HepG2 (cell line): Measurements from ENCODE around the gene CDC25C. TPM values are rescaled to one million over a fixed set of nuclear protein-coding genes. Genes with fewer than 3 reads are reported as not detected.

Experiments used
- BCLAF1 ChIP-seq: fragments of 450-650 bp; IDR thresholded peaks from 2 replicates; pipeline ENCODE4 v1.6.1; 2017; ENCODE audit warnings: mild to moderate bottlenecking
- FOXK2 ChIP-seq: fragments of 450-650 bp; IDR thresholded peaks from 2 replicates; pipeline ENCODE4 v1.6.1; 2016
- GPBP1L1 ChIP-seq: sonication (generic); formaldehyde crosslinking; IDR thresholded peaks from 2 replicates; pipeline ENCODE4 v1.5.0; 2020; ENCODE audit warnings: mild to moderate bottlenecking, missing genetic modification reagents
- KDM2A ChIP-seq: sonication (generic); formaldehyde crosslinking; IDR thresholded peaks from 2 replicates; pipeline ENCODE4 v1.4.0; 2020; ENCODE audit warnings: low read depth, missing genetic modification reagents, borderline replicate concordance
- KLF12 ChIP-seq: sonication (generic); formaldehyde crosslinking; IDR thresholded peaks from 2 replicates; pipeline ENCODE4 v1.4.0; 2020; ENCODE audit warnings: missing genetic modification reagents, borderline replicate concordance
- LCORL ChIP-seq, 2 experiments: fragments of 450-650 bp in 1 of 2; sonication (generic) in 1 of 2; formaldehyde crosslinking in 1 of 2; IDR thresholded peaks; 2 replicates each; pipeline versions ENCODE4 v1.5.0 to v1.6.1; 2017 to 2020; ENCODE audit warnings: antibody characterized with exemption in 1 of 2, missing genetic modification reagents in 1 of 2
- MTERF4 ChIP-seq: sonication (generic); formaldehyde crosslinking; IDR thresholded peaks from 2 replicates; pipeline ENCODE4 v1.8.0; 2023; ENCODE audit warnings: mild to moderate bottlenecking, missing genetic modification reagents
- PAX8 ChIP-seq: sonication (generic); formaldehyde crosslinking; IDR thresholded peaks from 2 replicates; pipeline ENCODE4 v1.8.0; 2022; ENCODE audit warnings: mild to moderate bottlenecking, missing genetic modification reagents, borderline replicate concordance
- RCOR2 ChIP-seq: IDR thresholded peaks from 2 replicates; pipeline ENCODE4 v1.6.1; 2016; ENCODE audit warnings: missing biosample characterization, missing genetic modification reagents
- RERE ChIP-seq: IDR thresholded peaks from 2 replicates; pipeline ENCODE4 v1.6.1; 2016; ENCODE audit warnings: low read depth, missing genetic modification reagents, missing compliant biosample characterization
- SPEN ChIP-seq: sonication (generic); formaldehyde crosslinking; IDR thresholded peaks from 2 replicates; pipeline ENCODE4 v1.5.1; 2020; ENCODE audit warnings: low read depth, mild to moderate bottlenecking, missing genetic modification reagents
- ZBTB3 ChIP-seq: sonication (generic); formaldehyde crosslinking; IDR thresholded peaks from 2 replicates; pipeline ENCODE4 v1.4.0; 2020; ENCODE audit warnings: low read depth, mild to moderate bottlenecking, moderate library complexity, missing genetic modification reagents, borderline replicate concordance
- ZFX ChIP-seq: sonication (generic); formaldehyde crosslinking; IDR thresholded peaks from 2 replicates; pipeline ENCODE4 v1.4.0; 2020; ENCODE audit warnings: mild to moderate bottlenecking, low read depth, missing genetic modification reagents, moderate library complexity
- ZNF224 ChIP-seq: sonication (generic); formaldehyde crosslinking; IDR thresholded peaks from 2 replicates; pipeline ENCODE4 v1.5.0; 2020; ENCODE audit warnings: mild to moderate bottlenecking, missing genetic modification reagents
- ZNF232 ChIP-seq: sonication (generic); formaldehyde crosslinking; IDR thresholded peaks from 2 replicates; pipeline ENCODE4 v1.4.0; 2020; ENCODE audit warnings: missing genetic modification reagents, borderline replicate concordance
- ZNF552 ChIP-seq: sonication (generic); formaldehyde crosslinking; IDR thresholded peaks from 2 replicates; pipeline ENCODE4 v1.9.0; 2022; ENCODE audit warnings: missing genetic modification reagents, mild to moderate bottlenecking, borderline replicate concordance
- ZNF615 ChIP-seq: sonication (generic); formaldehyde crosslinking; IDR thresholded peaks from 2 replicates; pipeline ENCODE4 v1.5.0; 2020; ENCODE audit warnings: mild to moderate bottlenecking, missing genetic modification reagents, borderline replicate concordance
- ZNF703 ChIP-seq: sonication (generic); formaldehyde crosslinking; IDR thresholded peaks from 2 replicates; pipeline ENCODE4 v1.5.1; 2020; ENCODE audit warnings: missing genetic modification reagents, mild to moderate bottlenecking, moderate library complexity, borderline replicate concordance
- polyA plus RNA-seq, 8 experiments: library from polyadenylated mRNA; depleted of rRNA in 3 of 8; stranded (reverse) in 7 of 8; unstranded in 1 of 8; fragments of >200 nt; fragmentation: Illumina TruSeq in 4 of 8; extraction: Trizol in 4 of 8; gene quantifications; 2 replicates each; pipeline versions ENCODE4 v1.2.1 to v1.2.3, GENCODE V29; 2011 to 2016; ENCODE audit warnings: low read depth in 4 of 8, missing spikeins in 1 of 8, mixed read lengths in 1 of 8; ENCODE audit not compliant: insufficient read depth in 1 of 8
- total RNA-seq, 5 experiments: library from RNA; depleted of rRNA; stranded (reverse); fragments of >200 nt; fragmentation: Illumina TruSeq; extraction: Trizol; gene quantifications; 2 replicates each; pipeline ENCODE4 v1.2.3, GENCODE V29; 2016; ENCODE audit warnings: low read depth in 1 of 5

Gene CDC25C
- total and polyA plus RNA-seq, 2 of the 13 experiments (the other 11 are each of a cell fraction or from before 2014, with no cell fraction given), result 17.7 to 27.6 TPM

- TF ChIP-seq RERE (CRISPR knock-in tag) (0 out of 2 replicates have a peak, but pooled peaks have one; percentile 22), LCORL (IDR thresholded peaks at IDR 0.05) (no peak), LCORL (CRISPR knock-in tag; IDR thresholded peaks at IDR 0.05) (no peak), GPBP1L1 (CRISPR knock-in tag) (no peak), ZBTB3 (0 out of 2 replicates have a peak, but pooled peaks have one; percentile 34), KDM2A (peak; percentile 69; the same call in 1 of the 2 replicates), RCOR2 (CRISPR knock-in tag) (no peak), MTERF4 (CRISPR knock-in tag) (no peak), FOXK2 (peak; percentile 100), ZNF552 (no peak), BCLAF1 (no peak), ZNF232 (CRISPR knock-in tag) (peak; percentile 91; the same call in 1 of the 2 replicates), ZNF224 (no peak), PAX8 (CRISPR knock-in tag) (no peak), SPEN (CRISPR knock-in tag) (peak; percentile 56; the same call in 1 of the 2 replicates), KLF12 (CRISPR knock-in tag) (peak; percentile 80; the same call in 1 of the 2 replicates), ZFX (peak; percentile 96), ZNF703 (CRISPR knock-in tag) (no peak; the same call in 1 of the 2 replicates), ZNF615 (CRISPR knock-in tag) (0 out of 2 replicates have a peak, but pooled peaks have one; percentile 12)
Observed at GRCh38 chr5:138337685-138338410, 6.2 kb upstream of the CDC25C start, which contains the start of gene FAM53C (continued).
